ENCODE results near the gene BMI1.
"Not testable (repeated sequence)": the region's sequence is repeated elsewhere in the genome, so short reads cannot be mapped to it uniquely, and the experiment has no call there.

Gene BMI1

DNA sequence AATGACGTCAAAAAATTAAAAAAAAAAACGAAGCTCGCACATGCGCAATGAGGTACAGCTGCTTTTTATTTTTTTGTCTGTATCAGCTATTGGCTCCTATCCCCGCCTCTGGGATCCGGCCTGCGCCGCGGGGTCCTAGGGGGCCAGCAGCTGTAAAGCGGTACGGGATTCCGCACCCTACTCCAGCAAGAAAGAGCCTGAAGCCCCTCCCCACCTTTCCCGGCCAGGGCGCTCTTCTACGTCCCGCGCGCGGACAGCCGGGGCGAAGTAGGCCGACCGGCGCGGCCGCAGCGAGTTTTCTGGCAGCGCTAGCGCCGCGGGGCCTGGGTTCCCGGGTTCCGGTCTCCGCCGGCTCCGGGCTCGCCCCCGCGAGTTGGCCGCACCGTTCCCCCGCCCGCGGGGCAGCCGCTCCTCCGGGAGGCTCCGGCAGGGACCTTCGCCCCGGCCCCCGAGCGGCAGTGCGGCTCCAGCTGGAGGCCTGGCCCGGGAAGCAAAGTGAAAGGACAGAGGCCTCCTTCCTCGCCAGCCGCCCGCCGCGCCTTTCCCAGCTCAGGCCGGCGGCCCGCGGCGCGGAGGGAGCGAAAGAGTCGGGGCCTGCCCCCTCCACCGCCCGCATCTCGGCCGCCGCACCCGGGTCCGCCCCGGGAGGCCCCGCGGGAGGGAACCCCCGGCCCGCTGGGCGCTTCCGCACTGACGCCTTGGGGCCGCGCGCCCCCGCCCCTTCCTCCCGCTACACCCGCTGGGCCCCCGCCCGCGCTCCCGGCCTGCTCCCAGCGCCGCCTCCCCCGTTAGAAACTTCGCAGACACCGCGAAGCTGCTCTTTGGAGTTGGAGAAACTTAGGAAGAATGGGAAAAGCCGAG is 19.7 kb downstream of the BMI1 start:
- peak; percentile 74 for DNase-seq

DNA sequence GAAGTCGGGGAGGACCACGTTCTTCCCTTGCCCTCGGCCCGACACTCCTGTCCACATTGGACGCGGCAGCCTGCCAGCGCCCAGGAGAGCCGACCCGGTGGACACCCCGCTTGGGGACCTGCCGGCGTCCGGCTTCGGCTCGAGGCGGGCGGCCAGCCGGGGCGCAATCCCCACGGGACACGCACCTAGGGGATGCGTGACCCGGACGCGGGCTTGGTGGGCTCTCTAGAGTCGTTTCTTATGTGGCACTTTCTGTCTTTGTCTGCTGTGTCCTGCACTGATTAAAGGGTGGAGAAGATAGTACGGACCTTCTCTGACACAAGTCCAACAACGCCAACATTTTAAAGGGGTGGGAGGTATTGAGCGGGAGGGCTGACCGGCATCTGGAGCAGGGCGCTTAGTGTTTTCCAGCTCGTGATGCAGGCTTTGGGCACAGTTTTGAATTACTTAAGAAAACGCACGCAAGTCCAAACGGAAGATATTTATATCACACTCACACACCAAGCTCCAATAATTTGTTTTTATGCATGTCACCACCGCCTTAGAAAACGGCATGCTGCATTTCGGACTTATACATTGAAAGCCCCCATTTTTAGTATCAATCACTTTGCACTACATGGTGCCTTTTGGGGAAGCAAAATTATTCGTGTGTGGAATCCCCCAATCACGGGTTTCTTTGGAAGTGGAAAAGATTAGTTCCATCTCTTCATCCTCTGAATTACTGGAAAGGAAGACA is 20.5 kb downstream of the BMI1 start:
- no peak for DNase-seq

DNA sequence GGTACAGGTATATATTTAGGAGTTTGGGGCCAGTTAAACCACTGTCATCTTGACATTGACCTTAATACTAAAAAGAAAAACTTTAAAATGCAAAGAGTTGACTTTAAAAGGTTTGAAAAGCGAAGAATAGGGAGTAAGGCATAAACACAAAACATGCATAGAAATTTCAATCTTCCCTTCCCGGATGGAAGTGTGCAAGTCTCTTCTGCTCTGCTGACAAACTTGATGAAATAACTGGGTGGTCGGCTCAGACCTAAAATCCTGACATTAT is 21.0 kb downstream of the BMI1 start:
- no peak for DNase-seq

DNA sequence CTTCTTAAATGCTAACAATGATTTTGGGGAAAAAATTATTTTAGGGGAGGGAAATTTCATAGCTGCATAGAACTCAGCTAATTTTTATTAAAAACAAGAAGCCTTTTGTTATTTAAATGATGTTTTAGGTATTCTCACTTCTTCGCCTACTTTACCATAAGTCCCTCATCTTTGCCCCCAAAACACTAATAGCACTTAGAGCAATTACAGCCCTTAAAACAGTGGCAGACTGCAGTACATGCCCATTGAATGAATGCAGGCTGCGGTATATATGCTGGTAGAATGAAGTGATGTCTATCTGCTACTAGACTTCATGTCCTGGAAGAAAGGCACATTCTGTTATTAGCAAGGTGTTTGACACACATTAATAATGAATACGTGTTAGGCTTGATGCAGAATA is 21.5 kb downstream of the BMI1 start:
- DNase-seq = no peak

DNA sequence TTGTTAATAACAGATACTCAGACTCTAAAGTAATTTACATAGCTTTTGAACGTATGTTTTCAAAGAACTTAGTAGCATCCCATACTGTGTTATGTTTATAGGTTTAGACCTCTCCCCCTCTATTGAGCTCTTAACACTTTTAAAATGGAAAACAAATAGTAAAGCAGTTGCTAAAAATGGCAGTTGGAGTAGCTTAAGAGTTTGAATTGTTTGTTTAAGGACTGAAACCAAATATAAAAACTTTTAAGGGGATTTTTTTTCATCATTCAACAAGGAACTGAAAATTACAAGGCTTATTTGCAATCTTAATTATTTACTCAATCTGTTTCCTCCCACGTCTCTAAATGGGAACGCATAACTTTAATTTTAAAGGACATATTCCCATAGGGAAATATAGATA is 22.8 kb downstream of the BMI1 start:
- DNase-seq = no peak

DNA sequence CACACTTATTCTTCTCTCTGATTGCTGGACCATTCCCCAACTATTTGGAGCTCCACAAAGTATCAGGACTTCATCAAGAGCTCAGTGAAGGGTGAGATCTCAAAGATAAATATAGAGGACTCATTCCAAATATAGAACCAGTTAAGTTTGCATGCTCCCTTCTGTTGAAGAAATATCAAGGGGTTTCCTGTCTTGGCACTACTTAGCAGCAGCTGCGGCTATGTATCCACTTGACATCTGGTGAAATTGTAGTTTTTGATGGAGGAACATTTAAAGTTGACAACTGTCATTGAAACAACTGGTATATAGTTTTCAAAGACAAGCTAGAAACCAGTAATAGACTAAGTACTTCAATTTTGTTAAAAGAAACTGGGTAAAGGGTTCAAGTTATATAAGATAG is 23.4 kb downstream of the BMI1 start:
- no peak for DNase-seq

DNA sequence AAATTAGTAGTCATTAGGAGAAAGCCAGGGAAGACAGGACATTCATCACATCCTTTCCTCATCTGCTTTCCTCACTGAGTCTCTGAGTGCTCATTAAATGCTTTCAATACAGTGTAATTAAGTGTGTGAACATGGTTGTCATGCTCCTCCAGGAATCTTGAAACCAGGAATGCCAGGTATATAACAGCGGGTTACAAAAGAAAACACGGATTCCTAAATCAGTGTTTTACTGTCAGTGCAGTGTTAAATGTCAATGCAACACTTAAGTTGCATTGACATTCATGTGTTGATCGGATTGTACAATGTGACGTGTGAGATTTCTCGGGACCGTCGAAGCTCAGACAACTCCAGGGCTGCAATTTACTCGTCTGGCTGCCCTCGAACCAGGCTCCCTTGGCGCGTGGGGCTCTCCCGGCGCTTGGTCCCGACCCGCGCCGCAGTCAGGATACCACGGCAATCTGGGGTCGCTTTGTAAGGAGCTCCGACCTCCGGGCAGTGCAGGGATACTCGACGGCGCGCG is 23.9 kb downstream of the BMI1 start:
- no peak for DNase-seq

DNA sequence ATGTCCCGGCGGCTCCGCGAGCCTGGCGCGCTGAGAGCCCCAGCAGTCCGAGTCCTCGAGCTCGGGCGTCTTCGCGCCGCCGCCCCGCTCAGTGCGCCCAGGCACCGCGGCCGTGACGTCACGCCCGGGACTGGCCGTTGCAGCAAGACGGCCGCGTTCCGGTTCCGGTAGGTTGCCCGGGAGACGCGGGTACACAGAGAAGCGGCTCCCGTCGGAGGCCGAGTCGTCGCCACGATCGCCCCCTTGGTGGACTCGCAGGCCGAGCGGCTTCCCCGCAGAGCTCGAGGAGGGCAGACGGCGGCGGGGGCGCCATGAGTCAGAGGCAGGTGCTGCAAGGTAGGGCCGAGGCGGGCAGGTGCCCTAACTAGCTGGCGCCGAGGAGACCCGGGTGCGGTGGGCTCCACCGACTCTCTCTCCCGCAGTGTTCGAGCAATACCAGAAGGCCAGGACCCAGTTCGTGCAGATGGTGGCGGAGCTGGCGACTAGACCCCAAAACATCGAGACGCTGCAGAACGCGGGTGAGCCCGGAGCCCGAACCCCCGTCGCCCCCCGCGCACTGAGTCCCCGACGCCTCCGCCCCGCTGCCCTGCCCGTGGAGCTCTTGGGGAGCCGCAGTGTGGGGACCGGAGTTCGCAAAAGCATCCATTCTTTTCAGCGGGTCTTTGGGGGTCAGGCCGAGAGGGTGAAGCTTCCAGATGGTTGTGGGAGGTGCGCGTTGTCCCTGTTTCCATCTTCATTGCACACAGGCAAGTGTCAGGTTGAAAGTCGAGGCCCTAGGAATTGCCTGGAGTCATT is 24.6 kb downstream of the BMI1 start, which contains the start of gene SPAG6:
Gene SPAG6 (plus strand): TSS at position 196 of the 795 bp plus-strand sequence. CDS start 116 bp downstream, at position 312.
- DNase-seq = peak; percentile 28

DNA sequence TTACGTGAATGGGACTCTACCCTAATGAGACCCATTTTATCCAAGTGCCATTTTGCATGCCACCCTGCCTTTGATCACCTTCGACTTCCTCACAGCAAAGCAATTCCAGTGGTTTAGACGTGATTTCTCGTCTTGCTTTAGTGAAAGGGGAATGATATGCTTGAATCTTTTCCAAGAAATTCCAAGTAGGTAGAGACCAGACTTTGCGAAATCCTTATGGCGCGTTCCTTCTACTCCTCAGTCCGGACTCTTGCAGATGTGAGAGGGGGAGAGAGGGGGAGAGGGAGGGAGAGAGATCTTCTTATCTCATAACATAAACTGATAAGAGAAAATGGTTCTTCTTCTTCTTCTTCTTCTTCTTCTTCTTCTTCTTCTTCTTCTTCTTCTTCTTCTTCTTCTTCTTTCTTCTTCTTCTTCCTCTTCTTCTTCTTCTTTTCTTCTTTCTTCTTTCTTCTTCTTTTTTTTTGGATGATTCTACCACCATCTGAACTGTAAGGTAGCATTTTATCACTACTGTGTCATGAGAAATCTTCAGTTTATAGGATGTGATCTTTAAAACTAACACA is 25.3 kb downstream of the BMI1 start:
- no peak for DNase-seq

DNA sequence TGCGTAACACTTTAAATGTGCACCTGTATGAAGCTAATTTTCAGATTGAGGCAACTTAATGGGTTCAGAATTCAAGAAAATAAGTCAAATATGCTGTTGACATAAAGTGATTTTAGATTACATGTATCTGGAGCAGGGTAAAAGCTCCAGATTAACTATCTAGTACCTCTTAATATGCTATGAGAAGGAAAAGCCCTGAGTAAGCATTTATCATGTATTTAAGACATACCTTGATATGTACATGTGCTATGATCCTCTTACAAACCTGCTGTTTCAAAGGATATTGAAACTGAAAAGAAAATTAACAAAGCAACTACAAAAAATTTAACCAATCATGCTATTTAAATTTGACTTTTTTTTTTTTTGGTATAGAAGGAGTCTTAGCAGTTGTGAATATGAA is 28.9 kb downstream of the BMI1 start:
- no peak for DNase-seq

DNA sequence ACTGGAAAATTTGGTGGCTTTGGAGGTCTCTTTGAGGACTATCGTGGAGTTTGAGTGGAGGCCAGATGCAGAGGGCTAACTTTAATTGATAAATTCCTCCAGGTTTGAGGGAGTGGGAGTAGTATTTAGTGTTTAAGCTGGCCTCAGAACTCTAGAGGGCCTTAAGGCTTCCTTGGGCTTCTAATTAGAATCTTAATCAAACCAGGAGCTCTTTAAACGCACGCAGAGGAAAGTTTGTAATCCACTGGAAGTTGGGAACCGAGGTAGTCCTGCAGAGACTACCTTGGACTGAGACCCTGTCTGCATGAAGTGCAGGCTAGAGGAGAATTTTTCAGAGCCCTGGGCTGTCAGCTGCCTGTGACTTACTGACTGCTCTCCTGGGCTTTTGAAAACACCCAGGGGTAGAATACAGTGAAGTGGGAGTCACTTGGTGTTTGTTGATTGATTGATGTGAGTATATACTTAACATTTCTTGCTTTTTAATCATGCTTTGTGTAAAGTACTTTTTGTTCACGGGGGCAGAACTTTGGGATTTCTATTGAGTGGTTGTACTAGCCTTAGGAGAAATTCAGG is 30.3 kb downstream of the BMI1 start:
- DNase-seq = no peak

DNA sequence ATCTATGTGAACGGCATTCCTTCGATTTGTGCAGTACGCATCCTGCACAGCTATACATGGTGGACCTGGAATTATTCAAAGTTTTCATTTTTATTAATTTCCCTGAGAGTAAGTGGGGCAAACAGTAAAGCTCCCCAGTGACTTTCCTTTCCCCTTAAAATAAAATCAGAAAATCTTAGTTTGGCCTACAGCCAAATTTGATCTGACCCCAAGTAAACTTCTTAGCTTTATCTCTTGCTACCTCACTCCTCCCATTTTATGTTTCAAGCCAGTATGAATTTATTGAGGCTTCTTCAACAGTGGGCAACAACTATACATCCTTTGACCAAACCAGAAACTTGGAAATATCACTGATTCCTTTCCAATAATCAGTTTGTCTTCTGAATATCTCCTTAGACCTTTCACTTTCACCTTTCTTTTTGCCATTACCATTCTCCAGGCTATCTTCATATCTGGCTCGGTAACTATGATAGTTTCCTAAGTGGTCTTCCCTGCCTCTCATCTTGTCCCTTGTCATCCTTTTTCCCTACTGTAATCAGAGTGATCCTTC is 35.5 kb downstream of the BMI1 start:
- DNase-seq = no peak

DNA sequence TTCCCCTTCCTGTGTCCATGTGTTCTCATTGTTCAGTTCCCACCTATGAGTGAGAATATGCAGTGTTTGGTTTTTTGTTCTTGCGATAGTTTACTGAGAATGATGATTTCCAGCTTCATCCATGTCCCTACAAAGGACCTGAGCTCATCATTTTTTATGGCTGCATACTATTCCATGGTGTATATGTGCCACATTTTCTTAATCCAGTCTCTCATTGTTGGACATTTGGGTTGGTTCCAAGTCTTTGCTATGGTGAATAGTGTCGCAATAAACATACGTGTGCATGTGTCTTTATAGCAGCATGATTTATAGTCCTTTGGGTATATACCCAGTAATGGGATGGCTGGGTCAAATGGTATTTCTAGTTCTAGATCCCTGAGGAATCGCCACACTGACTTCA is 36.9 kb downstream of the BMI1 start:
- not testable (repeated sequence) for DNase-seq

DNA sequence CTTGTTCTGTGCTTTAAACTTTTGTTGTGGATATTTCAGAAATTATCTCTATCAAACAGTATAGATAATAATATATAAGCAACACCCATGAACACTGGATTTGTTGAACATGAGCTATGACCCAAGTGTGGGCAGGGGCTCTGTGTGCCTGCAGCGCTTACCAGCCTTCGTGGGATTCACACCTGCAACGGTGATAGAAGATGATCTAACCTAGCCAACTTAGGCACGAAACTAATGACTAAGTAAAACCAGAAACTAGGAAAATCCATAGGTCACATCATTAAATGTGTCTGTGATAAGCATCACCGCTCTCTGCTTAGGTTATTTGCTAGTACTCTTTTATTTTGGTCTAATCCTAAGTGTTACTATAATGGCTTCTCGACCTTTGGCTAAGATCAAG is 42.4 kb downstream of the BMI1 start:
- DNase-seq = no peak

DNA sequence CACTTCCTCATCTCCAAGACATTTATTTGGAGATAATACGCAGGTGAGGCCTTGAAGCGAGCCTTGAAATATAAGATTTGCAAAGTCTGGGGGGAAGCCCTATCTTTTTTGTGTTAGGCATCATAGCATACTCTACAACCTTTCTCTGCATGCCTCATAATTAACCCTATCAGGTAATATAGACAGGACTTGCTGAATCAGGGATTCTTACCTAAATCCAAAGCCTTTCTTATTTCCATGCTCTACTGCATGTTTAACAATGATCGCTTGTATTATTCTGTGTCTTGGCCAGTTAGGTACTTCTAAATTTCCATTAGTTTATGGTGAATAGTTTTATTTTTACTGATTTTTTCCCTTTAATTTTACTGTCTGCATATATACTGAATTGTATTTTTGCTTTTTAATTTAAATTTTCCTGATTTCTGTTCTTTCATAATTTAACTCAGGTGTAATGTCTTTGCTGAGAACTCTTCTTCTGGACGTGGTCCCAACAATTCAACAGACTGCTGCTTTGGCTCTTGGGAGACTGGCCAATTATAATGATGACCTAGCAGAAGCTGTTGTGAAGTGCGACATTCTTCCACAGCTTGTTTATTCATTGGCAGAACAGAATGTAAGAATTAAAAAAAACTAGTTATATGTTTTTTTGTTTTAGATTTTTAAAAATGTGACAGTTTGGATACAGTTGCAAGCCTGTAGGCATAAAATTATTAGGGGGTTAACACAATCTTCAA is 43.7 kb downstream of the BMI1 start:
- DNase-seq = no peak

DNA sequence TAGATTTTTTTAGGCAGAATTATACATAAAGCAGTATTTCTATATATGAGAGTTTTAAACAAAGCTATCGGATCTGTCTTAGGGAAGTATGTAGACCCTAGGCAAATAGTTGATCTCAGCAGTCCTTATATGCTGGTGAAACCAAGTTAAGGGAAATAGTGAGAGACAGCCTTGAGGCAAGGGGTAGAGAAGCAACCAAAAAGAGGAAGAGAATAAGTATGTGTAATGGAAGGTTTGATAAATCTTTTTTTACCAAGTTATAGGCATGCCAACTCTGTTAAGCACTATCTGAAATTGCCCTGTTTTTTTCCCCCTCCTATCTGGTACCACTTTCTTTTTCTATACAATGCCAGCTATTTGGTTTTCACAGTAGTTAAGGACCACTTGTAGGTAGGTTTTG is 44.3 kb downstream of the BMI1 start:
- peak; percentile 6 for DNase-seq

DNA sequence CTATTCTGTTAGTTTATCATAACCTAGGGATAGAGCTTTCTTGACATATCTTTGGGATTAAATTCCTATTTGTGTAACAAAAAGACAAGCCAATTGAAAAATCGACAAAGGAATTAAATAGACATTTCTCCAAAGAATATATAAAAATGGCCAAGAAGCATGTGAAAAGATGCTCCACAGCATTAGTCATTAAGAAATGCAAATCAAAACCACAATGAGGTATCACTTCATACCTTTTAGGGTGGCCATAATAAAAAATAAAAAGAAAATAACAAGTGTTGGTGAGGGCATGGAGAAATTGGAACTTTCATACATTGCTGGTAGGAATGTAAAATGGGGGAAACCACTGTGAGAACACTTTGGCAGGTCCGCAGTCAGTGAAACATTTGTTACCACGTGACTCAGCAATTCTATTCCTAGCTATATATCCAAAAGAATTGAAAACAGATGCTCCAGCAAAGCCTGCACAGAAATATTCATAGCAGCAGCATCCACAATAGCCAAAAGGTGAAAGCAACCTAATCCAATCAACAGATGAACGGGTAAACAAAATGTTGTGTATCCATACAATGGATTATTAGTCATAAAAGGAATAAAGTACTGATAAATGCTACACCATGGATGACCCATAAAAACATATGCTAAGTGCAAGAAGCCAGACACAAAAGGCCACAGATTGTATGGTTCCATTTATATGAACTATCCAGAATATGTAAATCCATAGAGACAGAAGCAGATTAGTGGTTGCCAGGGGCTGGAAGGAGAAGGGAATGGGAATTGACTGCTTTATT is 44.9 kb downstream of the BMI1 start:
- DNase-seq = no peak

DNA sequence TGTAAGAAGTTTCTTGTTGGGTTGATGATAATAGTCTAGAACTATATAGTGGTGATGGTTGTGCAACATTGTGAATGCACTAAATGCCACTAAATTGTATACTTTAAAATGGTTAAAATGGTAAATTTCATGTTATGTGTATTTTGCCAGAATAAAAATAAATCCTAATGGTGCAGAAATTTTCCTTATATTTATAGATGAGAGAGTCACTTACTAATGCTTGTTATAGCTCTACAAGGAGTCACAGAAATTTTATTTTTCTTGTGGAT is 45.5 kb downstream of the BMI1 start:
- DNase-seq = no peak

DNA sequence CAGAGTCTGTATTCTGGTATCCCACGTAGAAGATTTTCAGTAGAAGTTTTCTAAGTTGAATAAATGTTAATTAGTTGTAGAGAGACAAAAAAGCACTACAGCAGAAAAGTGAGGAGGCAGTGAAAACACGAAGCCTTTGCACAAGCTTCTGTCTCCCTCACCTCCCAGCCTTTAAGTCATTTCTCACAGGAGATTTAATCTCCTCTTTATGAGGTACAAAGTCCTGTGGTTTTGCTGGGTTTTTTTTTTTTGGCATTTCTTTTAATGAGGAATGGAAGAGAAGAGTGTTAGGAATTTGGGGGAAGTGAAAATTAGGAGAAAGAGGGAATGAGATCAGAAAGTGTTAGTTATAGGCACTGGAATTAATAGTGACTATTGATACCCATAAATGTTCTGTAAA is 45.9 kb downstream of the BMI1 start:
- DNase-seq = no peak

DNA sequence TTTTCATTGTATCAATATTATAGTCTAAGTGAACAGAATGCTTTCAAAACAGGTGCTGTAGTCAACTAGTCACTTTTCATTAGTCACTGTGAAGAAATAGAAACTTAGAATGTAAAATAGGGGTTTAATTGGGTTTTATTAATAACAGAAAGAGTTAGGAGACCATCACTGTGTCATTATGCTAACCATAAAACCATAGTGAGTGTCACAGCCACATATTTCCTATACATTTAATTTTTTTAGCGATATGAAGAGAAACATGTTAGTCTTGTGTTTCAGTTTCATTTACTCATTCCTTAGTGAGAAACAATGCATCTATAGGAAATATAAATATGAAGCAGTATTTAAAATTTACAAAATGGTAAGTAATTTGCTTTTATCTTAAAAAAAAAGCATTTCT is 46.6 kb downstream of the BMI1 start:
- DNase-seq = no peak

DNA sequence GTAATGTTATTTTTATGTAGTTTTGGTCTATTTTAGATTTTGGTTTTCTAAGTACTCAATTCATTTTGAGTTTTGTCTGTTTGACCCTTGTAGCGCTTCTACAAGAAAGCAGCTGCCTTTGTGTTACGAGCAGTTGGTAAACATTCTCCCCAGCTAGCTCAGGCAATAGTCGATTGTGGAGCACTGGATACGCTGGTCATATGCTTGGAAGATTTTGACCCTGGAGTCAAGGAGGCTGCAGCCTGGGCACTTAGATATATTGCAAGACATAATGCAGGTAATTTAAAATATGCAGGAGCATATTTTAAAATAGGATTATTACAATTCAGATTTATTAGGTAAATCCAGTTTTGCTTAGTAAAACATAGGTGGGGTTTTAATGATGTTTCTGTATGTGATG is 47.5 kb downstream of the BMI1 start:
- no peak for DNase-seq
